Activated naive CD8-positive, alpha-beta T cell treated with anti-CD3 and anti-CD28 coated beads, Interleukin-2, amount 50 U/mL, for 24 hours (primary cell): Measurements from ENCODE around the gene FGF18.
"Not testable (repeated sequence)": the region's sequence is repeated elsewhere in the genome, so short reads cannot be mapped to it uniquely, and the experiment has no call there.

Experiments
- ATAC-seq: fragments of 150-1000 bp; cut with Tn5 transposase; one replicate; pipeline ENCODE4 v1.10.0; 2021
- DNase-seq: peaks from one replicate; pipeline ENCODE4 v3.0.0; 2021
- H3K27ac Mint-ChIP-seq: one replicate; pipeline ENCODE4 v1.8.0; 2021; ENCODE audit warnings: mild to moderate bottlenecking, mixed read lengths
- H3K27me3 Mint-ChIP-seq: one replicate; pipeline ENCODE4 v1.8.0; 2021; ENCODE audit warnings: mixed read lengths
- H3K36me3 Mint-ChIP-seq: one replicate; pipeline ENCODE4 v1.8.0; 2021; ENCODE audit warnings: low read depth, mixed read lengths
- H3K4me1 Mint-ChIP-seq: one replicate; pipeline ENCODE4 v1.8.0; 2021; ENCODE audit warnings: mixed read lengths
- H3K4me3 Mint-ChIP-seq: one replicate; pipeline ENCODE4 v1.8.0; 2021; ENCODE audit warnings: mild to moderate bottlenecking, moderate library complexity, mixed read lengths
- H3K9me3 Mint-ChIP-seq: one replicate; pipeline ENCODE4 v1.8.0; 2021; ENCODE audit warnings: mixed read lengths

The FGF18 gene

DNA sequence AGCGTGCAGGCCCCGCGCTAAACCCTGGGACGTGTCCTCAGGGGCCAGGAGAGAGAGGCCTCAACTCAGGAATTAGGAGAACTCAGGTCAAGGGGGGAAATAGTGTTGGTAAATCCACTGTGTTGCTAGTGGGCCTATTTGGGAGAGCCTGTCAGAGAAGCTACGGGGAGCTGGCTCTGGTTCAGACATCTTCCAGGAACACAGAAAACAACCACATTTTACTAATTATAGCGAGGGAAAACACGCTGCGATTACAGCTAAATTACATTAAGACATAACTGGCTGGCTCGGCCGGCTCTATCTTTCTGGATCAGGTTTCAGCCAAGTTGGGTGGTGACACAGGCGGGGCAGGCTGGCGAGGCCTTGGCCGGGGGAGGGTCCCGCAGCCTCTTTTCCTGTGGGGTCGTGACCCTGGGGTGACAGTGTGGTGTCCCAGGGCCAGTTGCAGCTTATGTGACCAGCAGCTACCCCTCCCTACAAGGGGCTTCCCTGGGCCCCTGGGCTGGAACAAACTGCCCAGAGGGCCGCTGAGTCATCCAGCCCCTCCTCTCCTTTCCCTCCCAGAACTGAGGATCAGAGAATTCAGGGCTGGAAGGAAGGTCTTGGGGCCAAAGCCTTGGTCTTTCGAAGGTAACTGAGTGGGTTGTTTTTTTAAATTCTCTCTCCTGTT, 75.1 kb downstream of the FGF18 start:
- no peaks in the 10 kb centered on the region for H3K9me3 Mint-ChIP-seq
- H3K27me3 Mint-ChIP-seq, result peaks cover 6% of the 10 kb centered on the region
- DNase-seq (no peak), ATAC-seq (no peak)
- no peak overlapping the region for H3K27ac Mint-ChIP-seq
- H3K4me1 Mint-ChIP-seq, result no peaks in the 10 kb centered on the region
- no peaks in the 10 kb centered on the region for H3K36me3 Mint-ChIP-seq
- H3K4me3 Mint-ChIP-seq, result no peak overlapping the region

DNA sequence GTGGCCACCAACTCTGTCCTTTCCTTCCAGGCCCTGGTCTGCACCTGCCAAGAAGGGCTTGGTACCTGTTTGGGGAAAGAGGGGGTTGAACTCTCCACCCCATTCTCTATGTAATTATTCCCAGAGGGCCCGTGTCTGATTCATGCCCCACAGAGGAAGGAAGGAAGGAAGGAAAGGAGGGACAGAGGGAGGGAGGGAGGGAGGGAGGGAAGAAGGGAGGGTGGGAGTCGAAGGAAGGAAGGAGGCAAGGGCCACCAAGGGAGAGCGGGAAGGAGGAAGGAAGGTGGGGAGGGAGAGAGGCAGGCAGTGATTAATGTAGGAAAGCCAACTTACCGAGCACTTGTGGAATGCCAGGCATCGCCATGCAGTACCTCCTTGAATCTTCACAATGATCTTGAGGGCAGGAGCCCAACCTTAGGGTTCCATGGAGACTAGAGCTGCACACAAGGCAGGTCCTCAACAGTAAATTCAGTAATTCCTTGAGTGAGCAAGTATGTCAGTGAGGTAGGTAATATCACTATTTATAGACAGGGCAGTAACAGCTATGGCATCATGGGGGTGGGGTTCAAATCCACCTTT, 75.8 kb downstream of the FGF18 start:
- no peak for DNase-seq
- Mint-ChIP-seq H3K27me3 (peaks cover 6% of the 10 kb centered on the region), H3K36me3 (no peaks in the 10 kb centered on the region)

DNA sequence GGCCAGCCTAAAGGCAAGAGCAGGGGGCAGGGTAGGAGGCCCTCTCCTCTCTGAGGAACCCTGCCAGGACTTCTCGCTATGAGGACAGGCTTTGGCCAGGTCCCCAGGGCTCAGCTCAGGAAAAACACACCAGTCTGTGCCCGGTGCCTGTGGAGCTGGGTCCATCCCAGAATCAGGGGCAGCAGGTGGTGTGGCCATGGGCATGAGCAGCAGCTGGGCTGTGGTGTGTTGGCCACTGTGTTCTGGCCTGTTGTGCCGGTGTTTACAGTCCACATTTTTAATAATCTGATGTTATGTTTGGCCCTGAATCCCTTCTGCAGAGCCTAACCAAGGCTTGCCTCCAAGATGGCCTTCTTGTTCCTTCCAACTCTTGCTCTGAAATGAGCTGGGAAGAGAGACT, 77.0 kb downstream of the FGF18 start:
- DNase-seq, result no peak
- H3K27me3 Mint-ChIP-seq, result peaks cover 5% of the 10 kb centered on the region
- no peak overlapping the region for H3K27ac Mint-ChIP-seq
- no peak for ATAC-seq
- H3K4me1 Mint-ChIP-seq, result no peaks in the 10 kb centered on the region
- H3K36me3 Mint-ChIP-seq, result no peaks in the 10 kb centered on the region
- no peaks in the 10 kb centered on the region for H3K9me3 Mint-ChIP-seq
- no peak overlapping the region for H3K4me3 Mint-ChIP-seq

More for the DNA sequence above, 75.8 kb downstream of the FGF18 start:
- Mint-ChIP-seq H3K27ac (no peak overlapping the region), H3K4me3 (no peak overlapping the region), H3K9me3 (no peaks in the 10 kb centered on the region), H3K4me1 (no peaks in the 10 kb centered on the region)
- no peak for ATAC-seq

DNA sequence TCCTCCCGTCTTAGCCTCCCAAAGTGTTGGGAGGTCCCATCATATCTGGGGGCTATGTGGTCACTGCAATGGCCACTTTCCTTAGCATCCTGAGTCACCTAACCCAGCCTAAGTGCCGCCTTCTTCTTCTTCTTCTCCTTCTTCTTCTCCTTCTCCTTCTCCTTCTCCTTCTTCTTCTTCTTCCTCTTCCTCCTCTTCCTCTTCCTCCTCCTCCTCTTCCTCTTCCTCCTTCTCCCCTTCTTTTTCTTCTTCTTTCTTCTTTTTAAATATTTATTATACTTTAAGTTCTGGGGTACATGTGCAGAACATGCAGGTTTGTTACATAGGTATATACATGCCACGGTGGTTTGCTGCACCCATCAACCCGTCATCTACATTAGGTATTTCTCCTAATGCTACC, 78.0 kb downstream of the FGF18 start:
- not testable (repeated sequence) for H3K4me1 Mint-ChIP-seq, H3K36me3 Mint-ChIP-seq, ATAC-seq, H3K27me3 Mint-ChIP-seq, H3K4me3 Mint-ChIP-seq, H3K9me3 Mint-ChIP-seq, DNase-seq, H3K27ac Mint-ChIP-seq

DNA sequence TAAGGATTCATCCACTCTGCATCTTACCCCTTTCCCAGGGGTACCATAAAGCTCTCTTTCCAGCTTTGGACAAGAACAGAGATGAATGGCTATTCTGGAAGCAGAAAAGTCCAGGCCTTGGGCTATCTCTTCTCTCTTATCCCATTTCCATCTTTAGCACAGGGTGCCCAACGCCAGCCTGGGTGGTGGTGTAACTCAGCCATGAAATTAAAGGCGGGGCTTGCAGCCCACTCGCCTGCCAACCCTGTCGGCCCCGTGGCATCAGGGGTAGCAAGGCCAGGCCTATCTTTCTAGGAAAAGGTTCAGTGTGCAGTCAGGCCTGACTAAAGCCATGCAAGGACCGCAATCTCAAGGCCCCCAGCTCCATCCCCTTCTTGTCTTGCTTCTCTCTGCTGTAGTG, 78.7 kb downstream of the FGF18 start:
- H3K27me3 Mint-ChIP-seq, result peaks cover 6% of the 10 kb centered on the region
- H3K27ac Mint-ChIP-seq, result no peak overlapping the region
- no peaks in the 10 kb centered on the region for H3K4me1 Mint-ChIP-seq

DNA sequence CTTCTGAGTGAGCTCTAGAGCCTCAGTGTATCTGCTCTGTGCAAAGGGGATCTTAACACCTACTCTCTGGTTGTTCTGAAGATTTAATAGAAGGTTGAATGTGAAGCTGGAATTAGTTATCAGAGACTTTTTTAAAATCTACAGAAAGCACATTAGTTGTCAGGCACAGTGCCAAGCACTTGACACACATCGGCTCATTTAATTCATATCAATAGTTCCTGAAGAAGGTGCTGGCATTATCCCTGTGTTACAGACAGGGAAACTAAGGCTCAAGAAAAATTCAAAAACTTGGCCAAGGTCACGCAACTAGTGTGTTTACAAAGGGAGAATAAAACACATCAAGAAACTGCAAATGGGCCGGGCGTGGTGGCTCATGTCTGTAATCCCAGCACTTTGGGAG, 80.2 kb downstream of the FGF18 start:
- Mint-ChIP-seq H3K36me3 (no peaks in the 10 kb centered on the region), H3K4me1 (no peaks in the 10 kb centered on the region), H3K27ac (no peak overlapping the region), H3K4me3 (no peak overlapping the region), H3K9me3 (no peaks in the 10 kb centered on the region), H3K27me3 (peaks cover 4% of the 10 kb centered on the region)
- no peak for ATAC-seq
- no peak for DNase-seq

More for the DNA sequence above, 78.7 kb downstream of the FGF18 start:
- no peaks in the 10 kb centered on the region for H3K36me3 Mint-ChIP-seq
- DNase-seq, result no peak
- no peak for ATAC-seq
- no peaks in the 10 kb centered on the region for H3K9me3 Mint-ChIP-seq
- no peak overlapping the region for H3K4me3 Mint-ChIP-seq

DNA sequence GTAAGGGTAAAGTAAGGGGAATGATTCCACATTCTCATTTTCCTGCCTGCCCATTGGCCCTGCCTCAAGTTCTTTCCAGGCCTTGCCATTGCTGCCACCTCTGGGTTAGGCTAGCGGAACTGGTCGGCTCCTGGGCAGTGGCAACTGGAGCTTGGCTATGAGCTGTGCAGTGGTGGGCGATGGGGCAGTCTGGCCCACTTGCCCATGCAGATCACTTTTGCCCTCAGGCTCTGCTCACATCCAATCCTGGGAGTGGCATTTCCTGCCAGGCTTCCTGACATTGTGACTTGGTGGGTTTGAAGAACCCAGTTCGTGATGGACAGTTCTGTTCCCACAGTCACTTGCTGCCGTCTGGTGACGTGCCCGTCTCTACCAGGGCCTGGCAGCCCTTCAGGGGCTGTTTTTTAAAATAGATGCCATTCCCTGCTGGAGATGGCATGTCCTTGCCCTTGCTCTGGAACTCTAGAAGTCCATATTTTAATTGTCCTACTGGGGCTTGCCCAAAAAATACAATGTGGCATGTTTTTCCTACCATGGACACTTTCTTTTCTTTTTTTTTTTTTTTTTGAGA, 86.1 kb downstream of the FGF18 start:
- Mint-ChIP-seq H3K27ac (no peak overlapping the region), H3K27me3 (peaks cover 6% of the 10 kb centered on the region), H3K36me3 (no peaks in the 10 kb centered on the region), H3K4me1 (no peaks in the 10 kb centered on the region), H3K9me3 (no peaks in the 10 kb centered on the region), H3K4me3 (no peak overlapping the region)
- ATAC-seq (no peak), DNase-seq (no peak)

DNA sequence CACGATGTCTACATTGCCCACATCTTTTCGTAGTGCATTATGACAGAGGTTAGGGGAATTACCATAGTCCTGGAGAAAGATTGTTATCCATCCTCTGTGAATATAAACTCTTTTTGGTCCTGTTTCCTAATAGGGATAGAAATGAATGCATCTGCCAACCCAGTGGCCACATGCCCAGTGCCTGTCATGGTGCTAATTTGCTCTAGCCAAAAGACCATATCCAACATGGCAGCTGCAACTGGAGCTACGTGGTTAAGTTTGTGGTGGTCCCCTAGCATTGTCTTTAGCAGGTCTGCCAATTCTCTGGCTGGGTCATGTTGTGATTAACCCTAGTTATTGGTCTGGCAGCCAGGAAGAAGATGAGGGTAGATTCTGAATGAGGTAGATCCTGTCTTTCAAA, 87.5 kb downstream of the FGF18 start:
- DNase-seq, result no peak
- Mint-ChIP-seq H3K27me3 (peaks cover 8% of the 10 kb centered on the region), H3K9me3 (no peaks in the 10 kb centered on the region), H3K4me3 (no peak overlapping the region), H3K27ac (no peak overlapping the region), H3K4me1 (no peaks in the 10 kb centered on the region), H3K36me3 (no peaks in the 10 kb centered on the region)
- ATAC-seq, result no peak
